GM23338 (cell line): ENCODE measurements around the gene SLC6A19.

ENCODE experiments used
- EZH2 ChIP-seq: fragments of 200-600 bp; sonication (generic); IDR thresholded peaks from one replicate; pipeline ENCODE4 v1.8.0; 2017; ENCODE audit warnings: antibody characterized with exemption, mild to moderate bottlenecking, low read depth; ENCODE audit not compliant: unreplicated experiment
- EZH2phosphoT487 ChIP-seq: fragments of 200-600 bp; sonication (generic); IDR thresholded peaks from one replicate; pipeline ENCODE4 v1.8.1; 2018; ENCODE audit warnings: antibody characterized with exemption; ENCODE audit not compliant: unreplicated experiment
- TF ChIP-seq, protein P1 (sequence below), 2 experiments: fragments of 200-600 bp in 1 of 2; sonication (generic) in 1 of 2; conservative IDR thresholded peaks; 2 replicates each; pipeline versions ENCODE4 v1.5.1 to v1.6.1; 2016 to 2017; ENCODE audit warnings: antibody characterized with exemption in 2 of 2, low read depth in 2 of 2, mild to moderate bottlenecking in 2 of 2, moderate library complexity in 1 of 2

DNA sequence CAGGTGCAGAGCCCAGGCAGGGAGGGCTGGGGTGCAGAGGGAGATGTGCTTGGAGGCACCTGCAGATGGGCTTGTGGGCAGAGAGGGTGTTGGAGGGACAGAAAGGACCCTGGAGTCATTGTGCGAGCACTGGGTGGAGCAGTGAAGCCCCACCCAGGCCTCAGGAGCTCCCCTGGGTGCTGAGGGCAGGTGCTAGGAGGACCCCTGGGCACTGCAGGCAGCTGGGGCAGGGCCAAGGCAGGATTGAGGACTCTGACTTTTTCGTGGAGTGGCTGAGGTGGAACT, 13.5 kb downstream of the SLC6A19 start:
- no peak for TF ChIP-seq EZH2
- TF ChIP-seq, protein P1, sequence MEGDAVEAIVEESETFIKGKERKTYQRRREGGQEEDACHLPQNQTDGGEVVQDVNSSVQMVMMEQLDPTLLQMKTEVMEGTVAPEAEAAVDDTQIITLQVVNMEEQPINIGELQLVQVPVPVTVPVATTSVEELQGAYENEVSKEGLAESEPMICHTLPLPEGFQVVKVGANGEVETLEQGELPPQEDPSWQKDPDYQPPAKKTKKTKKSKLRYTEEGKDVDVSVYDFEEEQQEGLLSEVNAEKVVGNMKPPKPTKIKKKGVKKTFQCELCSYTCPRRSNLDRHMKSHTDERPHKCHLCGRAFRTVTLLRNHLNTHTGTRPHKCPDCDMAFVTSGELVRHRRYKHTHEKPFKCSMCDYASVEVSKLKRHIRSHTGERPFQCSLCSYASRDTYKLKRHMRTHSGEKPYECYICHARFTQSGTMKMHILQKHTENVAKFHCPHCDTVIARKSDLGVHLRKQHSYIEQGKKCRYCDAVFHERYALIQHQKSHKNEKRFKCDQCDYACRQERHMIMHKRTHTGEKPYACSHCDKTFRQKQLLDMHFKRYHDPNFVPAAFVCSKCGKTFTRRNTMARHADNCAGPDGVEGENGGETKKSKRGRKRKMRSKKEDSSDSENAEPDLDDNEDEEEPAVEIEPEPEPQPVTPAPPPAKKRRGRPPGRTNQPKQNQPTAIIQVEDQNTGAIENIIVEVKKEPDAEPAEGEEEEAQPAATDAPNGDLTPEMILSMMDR (conservative IDR thresholded peaks at IDR 0.05; ENCODE audit: low read depth in 2 of 2) = no peak
- no peak for TF ChIP-seq EZH2phosphoT487
